ENCODE data around the gene ADAMTSL4. TPM values are rescaled to one million over a fixed set of nuclear protein-coding genes. Genes with fewer than 3 reads are reported as not detected.

ADAMTSL4 gene
- total and polyA plus RNA-seq, 9 of the 15 experiments (the other 6 are each of a cell fraction or from before 2014, with no cell fraction given), result 12.7 to 212 (median 35.6) TPM

- TF ChIP-seq SNIP1 (IDR thresholded peaks at IDR 0.05; ENCODE audit: low read depth), result no peak
- no peak for TF ChIP-seq MYC (IDR thresholded peaks at IDR 0.05; ENCODE audit: low read depth, low read length)
- TF ChIP-seq MYC (CRISPR knock-in tag; IDR thresholded peaks at IDR 0.05; ENCODE audit: borderline replicate concordance, low read depth), result no peak
- no peak for TF ChIP-seq ZNF134 (CRISPR knock-in tag; conservative IDR thresholded peaks at IDR 0.05)
- TF ChIP-seq NFIX (CRISPR knock-in tag; IDR thresholded peaks at IDR 0.05; ENCODE audit: low read depth), result no peak
- no peak for TF ChIP-seq MAFK (IDR thresholded peaks at IDR 0.05; ENCODE audit: low read length)
- TF ChIP-seq PTRF (tag; IDR thresholded peaks at IDR 0.05), result no peak
- no peak for TF ChIP-seq MLX (CRISPR knock-in tag; conservative IDR thresholded peaks at IDR 0.05)
- no peak for TF ChIP-seq TFE3 (CRISPR knock-in tag; IDR thresholded peaks at IDR 0.05)
- peak; percentile 93 for TF ChIP-seq PRDM10 (IDR thresholded peaks at IDR 0.05; ENCODE audit: partially characterized antibody)
- no peak; the same call in 1 of the 2 replicates for TF ChIP-seq ELF4 (CRISPR knock-in tag; IDR thresholded peaks at IDR 0.05)
- TF ChIP-seq TBP (optimal IDR thresholded peaks at IDR 0.05; ENCODE audit: low read depth, low read length), result peak; percentile 38
- peak; percentile 92 for TF ChIP-seq ZBTB7A (IDR thresholded peaks at IDR 0.05; ENCODE audit: borderline replicate concordance, control insufficient read depth, low read depth, low read length)
- no peak for TF ChIP-seq MLLT1 (IDR thresholded peaks at IDR 0.05)
- TF ChIP-seq U2AF2 (optimal IDR thresholded peaks at IDR 0.05; ENCODE audit: low read depth, low read length), result no peak
- TF ChIP-seq MXD1 (CRISPR knock-in tag; IDR thresholded peaks at IDR 0.05; ENCODE audit: borderline replicate concordance, poor library complexity, severe bottlenecking), result no peak
- no peak for TF ChIP-seq MECOM (CRISPR knock-in tag; IDR thresholded peaks at IDR 0.05)
- no peak for TF ChIP-seq NFIC (IDR thresholded peaks at IDR 0.05)
These were observed 3.1 kb downstream of the ADAMTSL4 start (continued) for GRCh38 chr1:150552128-150552910.

Data from K562 (cell line).